ENCODE data around the gene PDE11A. TPM values are rescaled to one million over a fixed set of nuclear protein-coding genes. Genes with fewer than 3 reads are reported as not detected.

The PDE11A gene
- total and polyA plus RNA-seq, 12 donors, result 0.26 to 2.9 (median 0.58) TPM

DNA sequence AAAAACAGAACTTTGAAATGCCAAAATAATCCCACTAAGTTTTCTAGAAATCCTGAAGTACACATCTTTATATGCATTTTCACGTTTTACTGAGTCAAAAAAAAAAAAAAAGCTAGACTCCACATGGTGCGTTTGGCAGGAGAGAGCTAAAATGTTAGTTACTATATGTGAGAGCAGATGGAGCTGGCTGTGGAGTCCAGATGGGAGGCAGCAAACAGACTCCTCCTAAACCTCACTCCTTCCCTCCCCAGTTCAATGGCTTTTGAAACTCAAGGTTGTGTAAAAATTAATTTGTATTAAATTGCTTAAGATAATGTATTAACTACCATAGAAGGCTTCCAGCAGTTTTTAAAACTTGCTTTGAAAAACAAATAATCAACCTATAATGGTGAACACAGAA is 431.2 kb downstream of the PDE11A start:
- 42 to 76% (median 67%) methylated on average over 2 of the region's 2 CpGs for WGBS, 4 donors
- Histone ChIP-seq H3K36me3 (replicated peaks in 1 of 2) (no peaks in the 10 kb centered on the region), H3K4me1 (replicated peaks in 1 of 2) (no peaks in the 10 kb centered on the region), H3K27ac (no peak overlapping the region), H3K27me3 (no peaks in the 10 kb centered on the region), H3K4me3 (no peak overlapping the region), H3K9me3 (replicated peaks in 1 of 3) (no peaks in the 10 kb centered on the region)
- intact Hi-C loops (cut with DNase I), result no loop called here
- no peak for DNase-seq
- TF ChIP-seq CTCF (IDR thresholded peaks at IDR 0.05) (no peak), POLR2A (IDR thresholded peaks at IDR 0.05) (no peak)

- Histone ChIP-seq H3K27ac (no peak overlapping the region), H3K9me3 (replicated peaks in 1 of 3) (no peaks in the 10 kb centered on the region), H3K27me3 (no peaks in the 10 kb centered on the region), H3K4me3 (no peak overlapping the region), H3K4me1 (replicated peaks in 1 of 2) (no peaks in the 10 kb centered on the region), H3K36me3 (replicated peaks in 1 of 2) (no peaks in the 10 kb centered on the region)
- 73 to 85% (median 82%) methylated on average over 3 of the region's 3 CpGs for WGBS, 4 donors
- intact Hi-C loops (cut with DNase I), result no loop called here
- no peak for DNase-seq
- TF ChIP-seq POLR2A (IDR thresholded peaks at IDR 0.05) (no peak), CTCF (IDR thresholded peaks at IDR 0.05) (no peak)
Measured at GRCh38 chr2:177640423-177640822, 432.2 kb downstream of the PDE11A start.

- H3K4me1 ChIP-seq (replicated peaks in 1 of 2), result no peaks in the 10 kb centered on the region
- TF ChIP-seq POLR2A (IDR thresholded peaks at IDR 0.05) (no peak), CTCF (IDR thresholded peaks at IDR 0.05) (no peak)
- WGBS, 4 donors, result 56 to 67% (median 63%) methylated on average over 2 of the region's 2 CpGs
- no peak overlapping the region for H3K4me3 ChIP-seq
- intact Hi-C loops (cut with DNase I), result no loop called here
- no peaks in the 10 kb centered on the region for H3K27me3 ChIP-seq
- no peaks in the 10 kb centered on the region for H3K9me3 ChIP-seq (replicated peaks in 1 of 3)
- no peak overlapping the region for H3K27ac ChIP-seq
- DNase-seq, result no peak
- no peaks in the 10 kb centered on the region for H3K36me3 ChIP-seq (replicated peaks in 1 of 2)
Measured at GRCh38 chr2:177639262-177639914, 433.2 kb downstream of the PDE11A start.

DNA sequence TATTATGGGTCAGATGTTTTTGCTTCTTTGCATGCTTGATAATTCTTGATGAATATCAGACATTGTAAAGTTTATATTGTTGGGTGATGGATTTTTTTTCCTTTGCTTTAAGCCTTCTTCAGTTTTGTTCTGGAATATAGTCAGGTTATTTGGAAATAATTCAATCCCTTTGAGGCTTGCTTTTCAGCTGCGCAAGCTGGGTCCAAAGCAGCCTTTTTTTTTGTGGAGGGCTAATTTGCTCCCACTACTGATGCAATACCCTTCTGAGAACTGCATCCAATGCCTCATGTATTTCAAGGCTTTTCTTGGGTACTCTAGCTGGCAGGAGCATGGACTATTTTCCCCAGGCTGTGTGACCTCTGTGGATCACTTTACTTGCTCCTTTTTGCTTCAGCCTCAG is 434.1 kb downstream of the PDE11A start:
- H3K27ac ChIP-seq, result no peak overlapping the region
- TF ChIP-seq POLR2A (IDR thresholded peaks at IDR 0.05), result no peak
- no peak for TF ChIP-seq CTCF (IDR thresholded peaks at IDR 0.05)
- H3K9me3 ChIP-seq (replicated peaks in 1 of 3), result no peaks in the 10 kb centered on the region
- H3K4me3 ChIP-seq, result no peak overlapping the region
- no peaks in the 10 kb centered on the region for H3K36me3 ChIP-seq (replicated peaks in 1 of 2)
- intact Hi-C loops (cut with DNase I), result no loop called here
- H3K4me1 ChIP-seq (replicated peaks in 1 of 2), result peaks cover 0 to 5% of the 10 kb centered on the region in 2 donors
- DNase-seq, result no peak
- no peaks in the 10 kb centered on the region for H3K27me3 ChIP-seq
- WGBS, 4 donors, result 92 to 100% (median 96%) methylated on average over 1 of the region's 1 CpG

Data from adrenal gland (tissue), 12 donors.